ENCODE results near the gene MCC. TPM values are rescaled to one million over a fixed set of nuclear protein-coding genes. Genes with fewer than 3 reads are reported as not detected.
A peak's percentile ranks its signal among the peaks of the same experiment; 100 is the strongest.

Gene MCC
- total and polyA plus RNA-seq, 12 donors = 4.2 to 34.1 (median 25.2) TPM

- peak overlapping the region in 9 of 10 donors; percentile 85 to 96 (median 92) for H3K27ac ChIP-seq
- no peak for DNase-seq
- no peak for TF ChIP-seq CTCF (IDR thresholded peaks at IDR 0.05)
- peaks cover 0 to 52% (median 0%) of the 10 kb centered on the region in 7 donors for H3K27me3 ChIP-seq
- ATAC-seq = peak in 2 of 8 donors; percentile 4 to 20
- 2 to 4% methylated on average over 23 of the region's 23 CpGs for WGBS, 2 donors
- intact Hi-C loops (cut with DNase I) = loop anchor here in 8 of 10 donors (5.0 to 10.0 kb wide), 10 partner anchors 41 to 249 kb away; no protein-coding TSS in a partner anchor
- H3K4me3 ChIP-seq = peak overlapping the region; percentile 58 to 93 (median 76)
- H3K36me3 ChIP-seq = no peaks in the 10 kb centered on the region
- peaks cover 0 to 6% (median 0%) of the 10 kb centered on the region in 11 donors for H3K9me3 ChIP-seq
- peaks cover 0 to 60% (median 27%) of the 10 kb centered on the region in 9 donors for H3K4me1 ChIP-seq
These were observed 194.9 kb downstream of the MCC start for GRCh38 chr5:113293068-113293974.

- WGBS, 2 donors = 10 to 21% methylated on average over 3 of the region's 3 CpGs
- H3K4me3 ChIP-seq = peak overlapping the region in 9 of 10 donors; percentile 58 to 93 (median 76)
- DNase-seq = no peak
- no peaks in the 10 kb centered on the region for H3K36me3 ChIP-seq
- H3K27ac ChIP-seq = peak overlapping the region in 3 of 10 donors; percentile 92 to 94 (median 94)
- H3K27me3 ChIP-seq = peaks cover 0 to 48% (median 0%) of the 10 kb centered on the region in 7 donors
- H3K9me3 ChIP-seq = peaks cover 0 to 6% (median 0%) of the 10 kb centered on the region in 11 donors
- ATAC-seq = no peak
- peaks cover 0 to 63% (median 30%) of the 10 kb centered on the region in 9 donors for H3K4me1 ChIP-seq
- TF ChIP-seq CTCF (IDR thresholded peaks at IDR 0.05) = no peak
- intact Hi-C loops (cut with DNase I) = loop anchor here in 8 of 10 donors (5.0 to 10.0 kb wide), 10 partner anchors 40 to 248 kb away; no protein-coding TSS in a partner anchor
These were observed 195.8 kb downstream of the MCC start for GRCh38 chr5:113292462-113292861.

- DNase-seq (no peak), ATAC-seq (no peak)
- Histone ChIP-seq H3K36me3 (no peaks in the 10 kb centered on the region), H3K9me3 (no peaks in the 10 kb centered on the region), H3K27me3 (no peaks in the 10 kb centered on the region), H3K4me1 (peaks cover 8 to 82% (median 48%) of the 10 kb centered on the region in 9 donors), H3K27ac (no peak overlapping the region), H3K4me3 (no peak overlapping the region)
- intact Hi-C loops (cut with DNase I) = loop anchor here in 1 of 10 donors (5.0 kb wide), 1 partner anchor 71 kb away; no protein-coding TSS in a partner anchor
- WGBS, 2 donors = 95 to 97% methylated on average over 3 of the region's 3 CpGs
- no peak for TF ChIP-seq CTCF (IDR thresholded peaks at IDR 0.05)
These were observed 204.7 kb downstream of the MCC start for GRCh38 chr5:113283558-113283957.

- H3K36me3 ChIP-seq = no peaks in the 10 kb centered on the region
- H3K9me3 ChIP-seq = no peaks in the 10 kb centered on the region
- no peaks in the 10 kb centered on the region for H3K27me3 ChIP-seq
- H3K4me1 ChIP-seq = peaks cover 8 to 82% (median 47%) of the 10 kb centered on the region in 9 donors
- intact Hi-C loops (cut with DNase I) = loop anchor here in 1 of 10 donors (5.0 kb wide), 1 partner anchor 70 kb away; no protein-coding TSS in a partner anchor
- DNase-seq = no peak
- no peak for ATAC-seq
- peak overlapping the region in 4 of 10 donors; percentile 0 to 23 (median 8) for H3K27ac ChIP-seq
- 72 to 76% methylated on average over 2 of the region's 2 CpGs for WGBS, 2 donors
- no peak for TF ChIP-seq CTCF (IDR thresholded peaks at IDR 0.05)
- H3K4me3 ChIP-seq = no peak overlapping the region
These were observed 205.8 kb downstream of the MCC start for GRCh38 chr5:113282472-113282871.

Data from heart right ventricle (tissue), 16 donors.